ENCODE data around the gene GABPB1.

- no peak for TF ChIP-seq CTCF (IDR thresholded peaks at IDR 0.05; ENCODE audit: borderline replicate concordance, extremely low read depth, low read length, poor library complexity, severe bottlenecking)
- TF ChIP-seq EZH2 (IDR thresholded peaks at IDR 0.05; ENCODE audit: borderline replicate concordance, low read depth, low read length, severe bottlenecking), result no peak
Measured at GRCh38 chr15:50344006-50344464, 11.0 kb downstream of the GABPB1 start.
